Thymus (tissue), 11 donors: Measurements from ENCODE around the gene CDON. TPM values are rescaled to one million over a fixed set of nuclear protein-coding genes. Genes with fewer than 3 reads are reported as not detected.

Experiments used
- DNase-seq, 9 donors: peaks; one replicate each; pipeline ENCODE4 v3.0.0-alpha.2; 2013; ENCODE audit warnings: low spot score in 9 of 9, low read depth in 6 of 9, missing footprints in 1 of 9
- H3K27ac ChIP-seq, 2 donors: one replicate each; pipeline ENCODE4 v1.5.1; 2013; ENCODE audit warnings: control low read depth in 1 of 2, low read depth in 1 of 2, low read length in 1 of 2, mild to moderate bottlenecking in 1 of 2, moderate library complexity in 1 of 2
- H3K27me3 ChIP-seq, 2 donors: one replicate each; pipeline ENCODE4 v1.5.1; 2013; ENCODE audit warnings: low read length in 1 of 2; ENCODE audit not compliant: control insufficient read depth in 2 of 2, insufficient read depth in 1 of 2
- H3K36me3 ChIP-seq, 2 donors: one replicate each; pipeline ENCODE4 v1.5.1; 2013; ENCODE audit warnings: low read length in 1 of 2, mild to moderate bottlenecking in 1 of 2, moderate library complexity in 1 of 2; ENCODE audit not compliant: control insufficient read depth in 2 of 2, insufficient read depth in 2 of 2
- H3K4me1 ChIP-seq, 2 donors: one replicate each; pipeline ENCODE4 v1.5.1; 2013; ENCODE audit warnings: low read length in 2 of 2; ENCODE audit not compliant: control insufficient read depth in 2 of 2, insufficient read depth in 2 of 2
- H3K4me3 ChIP-seq, 2 donors: one replicate each; pipeline ENCODE4 v1.5.1; 2013; ENCODE audit warnings: low read length in 2 of 2, control low read depth in 1 of 2, mild to moderate bottlenecking in 1 of 2
- H3K9me3 ChIP-seq, 2 donors: one replicate each; pipeline ENCODE4 v1.5.1; 2013; ENCODE audit warnings: low read length in 1 of 2, mild to moderate bottlenecking in 1 of 2; ENCODE audit not compliant: control insufficient read depth in 2 of 2, insufficient read depth in 1 of 2
- WGBS: extraction: QIAGEN DNeasy Blood & Tissue Kit; methylation state at CpG from one replicate; pipeline ENCODE4 v1.1.7; 2013; 5-methylcytosine and 5-hydroxymethylcytosine counted together
- polyA plus RNA-seq: library from polyadenylated mRNA; stranded (reverse); fragments of 200-250 nt; gene quantifications from one replicate; pipeline ENCODE4 v1.2.3, GENCODE V29; 2013
- total RNA-seq: library from RNA; stranded (reverse); fragments of 120-200 nt; gene quantifications from one replicate; pipeline ENCODE4 v1.2.4, GENCODE V29; 2013
- donor health status: healthy.

CDON gene
- total and polyA plus RNA-seq, 2 donors: 1.4 to 3.9 TPM

GRCh38 chr11:126011754-126012153 is 50.9 kb downstream of the CDON start:
- Histone ChIP-seq H3K27me3 (no peaks in the 10 kb centered on the region), H3K4me3 (no peak overlapping the region), H3K27ac (no peak overlapping the region), H3K4me1 (no peaks in the 10 kb centered on the region), H3K36me3 (no peaks in the 10 kb centered on the region), H3K9me3 (no peaks in the 10 kb centered on the region)
- DNase-seq: no peak
- WGBS: 91% methylated on average over 4 of the region's 4 CpGs

GRCh38 chr11:126011265-126011664 is 51.4 kb downstream of the CDON start:
- 89% methylated on average over 3 of the region's 3 CpGs for WGBS
- H3K27me3 ChIP-seq: no peaks in the 10 kb centered on the region

GRCh38 chr11:126008956-126009355 is 53.7 kb downstream of the CDON start:
- H3K4me1 ChIP-seq: no peaks in the 10 kb centered on the region
- DNase-seq: no peak
- no peak overlapping the region for H3K4me3 ChIP-seq
- no peaks in the 10 kb centered on the region for H3K9me3 ChIP-seq
- WGBS: 88% methylated on average over 8 of the region's 8 CpGs
- no peaks in the 10 kb centered on the region for H3K36me3 ChIP-seq
- no peaks in the 10 kb centered on the region for H3K27me3 ChIP-seq
- H3K27ac ChIP-seq: no peak overlapping the region

More at GRCh38 chr11:126011265-126011664, 51.4 kb downstream of the CDON start:
- Histone ChIP-seq H3K9me3 (no peaks in the 10 kb centered on the region), H3K4me1 (no peaks in the 10 kb centered on the region), H3K27ac (no peak overlapping the region), H3K36me3 (no peaks in the 10 kb centered on the region), H3K4me3 (no peak overlapping the region)
- DNase-seq: no peak

GRCh38 chr11:126007238-126007637 is 55.4 kb downstream of the CDON start:
- no peaks in the 10 kb centered on the region for H3K27me3 ChIP-seq
- WGBS: 88% methylated on average over 3 of the region's 3 CpGs
- H3K4me1 ChIP-seq: no peaks in the 10 kb centered on the region
- no peaks in the 10 kb centered on the region for H3K36me3 ChIP-seq
- DNase-seq: no peak
- no peaks in the 10 kb centered on the region for H3K9me3 ChIP-seq
- H3K27ac ChIP-seq: no peak overlapping the region
- H3K4me3 ChIP-seq: no peak overlapping the region

- Histone ChIP-seq H3K36me3 (no peaks in the 10 kb centered on the region), H3K27me3 (no peaks in the 10 kb centered on the region), H3K9me3 (no peaks in the 10 kb centered on the region), H3K4me1 (no peaks in the 10 kb centered on the region), H3K4me3 (no peak overlapping the region), H3K27ac (no peak overlapping the region)
- no peak for DNase-seq
- WGBS: 94% methylated on average over 4 of the region's 4 CpGs
Observed at GRCh38 chr11:126006068-126006467, 56.6 kb downstream of the CDON start.

- no peaks in the 10 kb centered on the region for H3K36me3 ChIP-seq
Observed at GRCh38 chr11:126002181-126002580, 60.5 kb downstream of the CDON start.

GRCh38 chr11:125999234-125999880 is 63.3 kb downstream of the CDON start:
- Histone ChIP-seq H3K4me3 (no peak overlapping the region), H3K27ac (no peak overlapping the region), H3K4me1 (no peaks in the 10 kb centered on the region), H3K27me3 (no peaks in the 10 kb centered on the region), H3K9me3 (no peaks in the 10 kb centered on the region), H3K36me3 (no peaks in the 10 kb centered on the region)
- WGBS: 96% methylated on average over 6 of the region's 6 CpGs
- no peak for DNase-seq

More at GRCh38 chr11:126002181-126002580, 60.5 kb downstream of the CDON start:
- Histone ChIP-seq H3K4me1 (no peaks in the 10 kb centered on the region), H3K27me3 (no peaks in the 10 kb centered on the region), H3K9me3 (no peaks in the 10 kb centered on the region), H3K4me3 (no peak overlapping the region), H3K27ac (no peak overlapping the region)
- 94% methylated on average over 4 of the region's 4 CpGs for WGBS
- DNase-seq: no peak

GRCh38 chr11:125998267-125998666 is 64.4 kb downstream of the CDON start:
- DNase-seq: no peak
- Histone ChIP-seq H3K27ac (no peak overlapping the region), H3K4me3 (no peak overlapping the region), H3K4me1 (no peaks in the 10 kb centered on the region), H3K27me3 (no peaks in the 10 kb centered on the region), H3K9me3 (no peaks in the 10 kb centered on the region), H3K36me3 (no peaks in the 10 kb centered on the region)
- 95% methylated on average over 5 of the region's 5 CpGs for WGBS

GRCh38 chr11:125995313-125995712 is 67.4 kb downstream of the CDON start:
- H3K27me3 ChIP-seq: no peaks in the 10 kb centered on the region
- no peaks in the 10 kb centered on the region for H3K36me3 ChIP-seq
- WGBS: 91% methylated on average over 5 of the region's 5 CpGs
- no peaks in the 10 kb centered on the region for H3K9me3 ChIP-seq
- no peak overlapping the region for H3K4me3 ChIP-seq
- H3K4me1 ChIP-seq: no peaks in the 10 kb centered on the region
- H3K27ac ChIP-seq: no peak overlapping the region
- no peak for DNase-seq
